ENCODE data around the gene CDC6.

CDC6 gene

DNA sequence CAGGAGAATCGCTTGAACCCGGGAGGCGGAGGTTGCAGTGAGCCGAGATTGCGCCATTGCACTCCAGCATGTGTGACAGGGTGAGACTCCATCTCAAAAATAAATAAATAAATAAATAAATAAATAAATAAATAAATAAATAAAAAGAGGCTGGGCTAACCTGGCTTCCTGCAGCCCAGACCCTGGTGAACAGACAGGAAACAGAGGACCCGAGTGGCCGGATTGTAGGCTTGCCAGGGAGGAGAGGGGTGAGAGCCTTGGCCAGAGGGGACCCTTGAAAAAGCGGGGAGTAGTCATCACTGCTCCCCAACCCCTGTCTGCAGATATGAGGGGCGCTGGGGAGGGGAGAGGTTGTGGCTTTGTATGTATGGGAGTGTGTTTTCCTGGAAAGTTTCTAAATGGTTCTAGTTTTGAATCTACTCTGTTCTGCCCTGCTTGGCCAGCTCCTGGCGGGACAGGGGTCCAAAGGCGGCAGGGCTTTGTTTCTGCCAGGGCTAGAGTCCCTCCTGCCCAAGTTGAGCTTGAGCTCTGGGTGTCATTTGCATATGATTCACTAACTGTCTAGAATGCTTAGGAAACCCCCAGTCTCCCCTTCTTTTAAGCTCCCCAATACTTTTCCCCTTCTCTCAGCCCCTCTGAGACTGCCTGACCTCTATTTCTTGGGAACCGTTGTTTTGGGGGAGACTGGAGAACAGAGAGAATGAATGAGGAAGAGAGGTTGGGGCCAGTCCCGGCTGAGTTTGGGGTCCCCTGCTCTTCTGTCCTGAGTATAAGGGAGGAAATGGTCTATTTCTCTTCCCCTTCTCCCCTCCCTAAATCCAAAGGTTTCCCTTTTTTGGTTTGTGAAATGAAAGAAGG is 37.7 kb downstream of the CDC6 start:
- no peak for DNase-seq

DNA sequence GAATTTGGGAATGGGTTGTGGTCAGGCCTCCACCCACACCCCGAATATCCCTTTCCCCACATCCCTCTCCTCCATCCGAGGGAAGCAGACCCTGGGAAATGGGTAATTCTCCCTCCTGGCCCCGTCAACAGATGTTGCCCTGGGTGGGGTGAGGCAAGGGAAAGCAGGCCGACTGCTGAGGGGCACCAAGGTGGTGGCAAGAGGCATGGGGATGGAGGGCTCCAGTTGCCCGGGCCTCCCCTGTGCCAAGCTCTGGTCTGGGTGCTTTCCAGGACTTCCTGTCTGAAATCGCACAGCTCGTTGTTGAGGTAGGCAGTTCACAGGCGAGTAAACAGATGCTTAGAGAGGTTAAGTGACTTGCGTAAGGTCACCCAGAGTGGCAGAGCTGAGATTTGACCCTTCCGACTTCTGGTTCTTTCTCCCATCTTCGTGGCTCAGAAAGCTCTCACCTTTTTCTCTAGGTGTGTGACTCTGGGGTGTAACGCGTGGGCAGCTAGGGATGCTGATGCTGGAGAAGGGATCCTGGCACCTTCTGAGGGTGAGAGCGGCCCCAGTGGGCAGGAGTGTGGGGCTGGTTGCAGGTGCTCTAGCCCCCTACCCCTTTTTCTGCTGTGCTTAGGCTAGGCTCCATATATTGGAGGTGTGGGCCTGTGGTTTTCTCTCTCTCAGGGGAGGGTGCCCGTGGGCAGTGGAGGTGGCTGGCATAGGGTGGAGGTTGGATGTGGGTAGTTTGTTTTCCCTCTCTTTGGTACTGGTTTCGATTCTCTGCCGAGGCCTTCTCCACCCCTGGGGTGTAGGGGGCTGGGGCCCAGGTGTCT is 38.5 kb downstream of the CDC6 start:
- no peak for DNase-seq

DNA sequence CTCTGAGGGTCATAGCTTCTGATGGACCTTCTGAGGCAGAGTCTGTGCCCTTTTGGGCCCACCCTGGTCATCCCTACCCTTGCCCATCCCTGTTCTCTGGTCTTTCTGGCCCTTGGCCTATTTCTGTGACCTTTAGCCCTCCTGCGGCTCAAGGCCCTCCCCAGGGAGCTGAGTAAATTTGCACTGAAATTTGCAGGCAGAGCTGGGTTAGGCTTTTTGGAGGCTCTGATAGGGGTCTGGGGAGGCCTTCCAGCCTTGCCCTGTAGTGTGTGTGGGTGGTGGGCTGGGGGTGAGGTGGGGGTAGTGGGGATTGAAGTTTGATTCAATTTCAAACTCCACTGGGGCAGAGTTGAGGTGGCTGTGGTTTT is 39.1 kb downstream of the CDC6 start:
- DNase-seq, result no peak

DNA sequence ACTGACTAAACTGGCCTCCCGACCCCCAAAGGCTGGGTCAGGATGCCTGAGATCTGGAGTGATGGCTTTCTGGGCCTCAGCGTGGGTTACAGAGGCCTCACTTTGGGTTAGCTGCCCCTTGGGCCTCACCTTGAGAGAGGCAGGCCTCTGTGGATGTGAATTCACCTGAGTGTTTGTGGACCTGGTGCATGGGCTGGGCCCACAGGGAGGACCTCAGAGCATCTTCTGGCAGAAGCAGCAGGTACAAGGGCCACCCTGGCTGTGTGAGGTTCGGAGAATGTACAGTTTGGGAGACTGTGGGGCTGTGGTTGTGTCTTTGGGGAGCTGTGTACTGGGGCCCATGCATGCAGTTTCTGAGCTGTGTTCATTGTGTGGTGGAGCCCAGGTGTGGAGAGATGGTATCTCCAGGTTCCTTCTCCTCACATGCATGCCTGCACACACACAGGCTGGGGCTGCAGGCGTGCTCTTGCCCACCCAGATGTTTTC is 39.6 kb downstream of the CDC6 start:
- no peak for DNase-seq

DNA sequence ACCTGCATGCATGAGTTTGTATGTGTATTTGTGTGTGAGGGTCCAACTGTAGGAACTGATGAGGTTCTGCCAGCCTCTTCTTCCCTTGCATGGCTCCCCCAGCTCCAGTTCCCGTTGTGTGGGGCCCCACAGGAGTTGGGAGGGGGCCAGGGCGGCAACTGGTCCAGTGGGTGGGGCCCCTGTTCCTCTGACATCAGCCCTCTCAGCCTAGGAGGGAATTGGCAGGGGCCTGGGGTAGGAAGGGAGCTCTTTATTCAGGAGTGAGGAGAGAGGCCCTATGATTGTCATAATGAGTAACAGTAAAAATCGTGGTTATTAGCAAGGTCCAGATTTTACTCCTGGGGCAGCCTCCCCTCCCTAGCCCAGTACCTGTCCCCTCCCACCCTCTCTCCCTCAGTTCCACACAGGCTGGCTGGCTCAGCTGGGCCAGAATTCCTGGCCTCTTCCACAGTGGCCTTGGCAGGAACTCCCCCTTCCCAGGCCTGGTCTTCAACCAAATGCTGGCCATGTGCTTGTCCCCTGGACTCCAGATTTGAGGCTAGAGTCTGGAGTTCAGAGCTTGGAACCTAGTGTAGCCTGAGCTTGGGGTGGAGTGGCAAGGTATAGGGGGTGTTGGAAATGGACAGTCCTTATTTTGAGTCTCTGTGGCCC is 40.2 kb downstream of the CDC6 start:
- no peak for DNase-seq

DNA sequence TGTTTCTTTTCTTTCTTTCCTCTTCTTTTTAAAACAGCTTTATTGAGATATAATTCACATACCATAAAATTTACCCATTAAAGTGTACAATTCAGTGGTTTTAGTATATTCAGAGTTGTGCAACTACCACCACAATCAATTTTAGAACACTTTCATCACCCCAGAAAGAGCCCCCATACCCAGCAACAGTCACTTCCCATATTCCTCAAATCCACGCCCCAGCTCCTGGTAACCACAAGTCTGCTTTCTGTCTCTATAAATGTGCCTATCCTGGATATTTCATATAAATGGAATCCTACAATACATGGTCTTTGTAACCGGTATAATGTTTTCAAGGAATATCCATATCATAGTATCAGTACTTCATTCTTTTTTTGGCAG is 40.7 kb downstream of the CDC6 start:
- no peak for DNase-seq

DNA sequence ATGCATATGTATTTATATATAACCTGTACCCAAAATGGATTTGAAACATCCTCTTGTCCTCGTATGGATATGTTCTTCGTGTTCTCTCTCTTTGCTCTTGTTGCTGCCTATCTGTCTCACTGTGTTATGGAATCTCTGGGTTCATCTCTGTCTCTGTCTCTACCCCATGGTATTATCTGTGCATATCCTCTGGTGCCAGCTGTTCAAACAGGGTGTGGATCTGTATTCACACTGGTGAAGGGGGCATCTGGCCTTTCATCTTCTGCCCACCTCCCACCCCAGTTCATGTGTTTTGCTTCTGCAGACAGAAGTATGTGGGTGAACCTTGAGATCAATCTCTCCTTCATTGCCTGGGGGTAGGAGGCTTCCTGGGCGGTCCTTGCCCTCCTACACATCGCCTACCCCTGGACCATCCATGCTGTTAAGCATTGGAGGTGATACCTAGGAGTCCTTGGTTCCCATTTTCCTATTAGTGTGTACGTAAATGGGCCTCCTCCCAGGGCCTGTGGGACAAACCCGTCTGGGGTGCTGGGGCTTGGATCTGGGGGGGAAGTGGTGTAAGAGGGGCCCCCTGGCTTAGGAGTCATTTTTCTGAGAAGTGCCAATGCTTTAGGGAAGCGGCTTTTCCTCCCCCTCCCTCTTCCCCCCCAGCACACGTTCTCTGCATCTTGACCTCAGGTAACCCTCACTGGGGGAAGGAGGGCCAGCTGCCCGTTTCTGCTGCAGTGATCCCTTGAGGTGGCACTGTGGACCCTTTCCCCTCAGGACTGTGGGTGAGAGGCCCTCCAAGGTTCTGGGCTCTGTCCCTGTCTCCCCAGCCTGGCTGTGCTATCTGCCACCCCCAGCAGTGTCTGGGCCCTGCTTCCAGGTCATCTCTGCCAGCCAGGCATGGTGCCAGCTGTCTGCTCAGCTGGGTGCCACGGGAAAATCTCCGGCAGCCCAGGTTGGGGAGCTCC is 42.4 kb downstream of the CDC6 start:
- no peak for DNase-seq

DNA sequence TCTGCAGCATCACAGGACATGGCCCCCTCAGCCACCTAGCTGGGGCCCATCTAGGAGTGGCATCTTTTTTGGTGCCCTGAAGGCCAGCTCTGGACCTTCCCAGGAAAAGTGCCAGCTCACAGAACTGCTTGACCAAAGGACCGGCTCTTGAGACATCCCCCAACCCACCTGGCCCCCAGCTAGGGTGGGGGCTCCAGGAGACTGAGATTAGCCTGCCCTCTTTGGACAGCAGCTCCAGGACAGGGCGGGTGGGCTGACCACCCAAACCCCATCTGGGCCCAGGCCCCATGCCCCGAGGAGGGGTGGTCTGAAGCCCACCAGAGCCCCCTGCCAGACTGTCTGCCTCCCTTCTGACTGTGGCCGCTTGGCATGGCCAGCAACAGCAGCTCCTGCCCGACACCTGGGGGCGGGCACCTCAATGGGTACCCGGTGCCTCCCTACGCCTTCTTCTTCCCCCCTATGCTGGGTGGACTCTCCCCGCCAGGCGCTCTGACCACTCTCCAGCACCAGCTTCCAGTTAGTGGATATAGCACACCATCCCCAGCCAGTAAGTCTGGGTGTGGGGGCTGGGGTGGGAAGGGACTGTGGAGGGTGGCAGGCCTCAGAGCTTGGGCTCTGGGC is 43.3 kb downstream of the CDC6 start:
- no peak for DNase-seq

DNA sequence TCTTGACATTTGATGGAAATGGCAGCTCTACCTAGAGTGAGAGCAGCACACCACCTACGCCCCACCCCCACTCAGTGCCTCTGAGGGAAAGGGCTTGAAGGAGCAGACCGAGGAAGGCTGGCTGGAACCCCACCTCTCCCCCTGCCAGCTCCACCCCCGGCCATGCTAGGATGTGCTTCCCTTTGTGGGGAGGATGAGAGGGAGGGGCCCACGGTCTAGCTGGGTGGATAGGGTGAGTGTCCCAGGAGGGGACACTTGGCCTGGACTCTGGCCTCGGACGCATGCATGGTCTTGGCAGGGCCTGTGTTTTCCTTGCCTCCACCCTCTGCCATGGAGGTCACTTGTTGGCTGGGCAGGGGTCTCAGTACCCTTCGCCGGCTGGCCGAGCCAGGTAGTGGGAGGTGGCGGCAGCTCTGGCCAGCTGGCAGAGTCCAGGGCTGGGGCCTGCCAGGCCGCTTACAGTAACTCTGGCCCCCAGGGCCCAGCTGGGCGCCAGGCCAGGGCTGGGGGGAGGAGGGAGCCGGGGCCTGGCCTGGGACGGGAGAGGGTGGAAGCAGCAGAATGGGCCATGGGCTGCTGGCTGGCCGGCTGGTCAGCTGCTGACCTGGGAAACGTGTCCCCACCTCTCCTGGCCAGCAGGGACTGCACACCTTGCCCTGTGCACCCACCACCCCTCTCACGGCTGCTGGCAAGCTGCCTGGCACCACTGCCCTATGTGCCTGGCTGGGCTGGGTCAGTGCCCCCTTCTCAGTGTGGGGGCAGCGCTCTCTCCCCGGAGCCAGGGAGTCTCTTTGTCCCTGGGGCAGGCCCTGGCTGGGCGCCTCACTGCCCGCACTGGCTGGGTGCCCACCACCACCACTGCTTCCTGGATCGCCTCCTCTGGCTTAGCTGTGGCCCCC is 44.3 kb downstream of the CDC6 start:
- DNase-seq, result no peak

DNA sequence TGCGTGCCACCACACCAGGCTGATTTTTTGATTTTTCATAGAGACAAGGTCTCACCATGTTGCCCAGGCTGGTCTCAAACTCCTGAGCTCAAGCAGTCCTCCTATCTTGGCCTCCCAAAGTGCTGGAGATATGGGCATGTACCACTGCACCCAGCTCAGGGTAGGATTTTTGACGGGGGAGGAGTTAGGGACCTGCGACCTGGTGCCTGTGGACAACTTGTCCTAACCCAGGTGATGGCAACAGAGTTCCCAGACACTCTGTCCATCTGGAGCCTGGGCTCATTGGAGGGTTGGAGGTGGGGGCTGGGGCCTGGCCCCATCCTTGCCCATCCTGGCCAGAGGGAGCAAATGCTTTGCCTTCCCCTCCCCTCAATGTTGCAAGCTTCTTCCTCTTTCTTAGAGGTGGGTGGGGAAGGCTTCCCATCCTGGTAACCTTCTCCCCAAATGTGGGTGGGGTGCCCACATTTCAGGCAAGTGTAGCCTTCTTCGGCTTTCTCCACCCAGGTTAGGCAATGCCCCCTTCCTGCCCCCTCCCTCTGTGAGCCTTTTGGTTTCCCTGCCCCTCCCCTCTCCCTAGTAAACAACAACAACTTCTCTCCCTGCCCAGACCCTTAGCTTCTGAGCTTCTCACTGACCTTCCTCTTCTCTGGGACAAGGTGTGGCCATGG is 46.2 kb downstream of the CDC6 start:
- DNase-seq, result no peak

DNA sequence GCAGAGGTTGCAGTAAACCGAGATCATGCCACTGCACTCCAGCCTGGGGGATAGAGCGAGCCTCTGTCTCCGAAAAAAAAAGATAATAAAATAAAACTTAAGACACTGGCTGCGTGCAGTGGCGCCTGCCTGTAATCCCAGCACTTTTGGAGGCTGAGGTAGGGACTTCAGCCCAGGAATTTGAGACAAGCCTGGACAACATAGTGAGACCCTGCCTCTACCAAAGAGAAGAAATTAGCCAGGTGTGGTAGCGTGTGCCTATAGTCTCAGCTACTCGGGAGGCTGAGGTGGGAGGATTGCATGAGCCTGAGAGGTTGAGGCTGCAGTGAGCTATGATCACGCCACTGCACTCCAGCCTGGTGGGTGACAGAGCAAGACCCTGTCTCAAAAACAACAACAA is 47.9 kb downstream of the CDC6 start:
- DNase-seq, result no peak

DNA sequence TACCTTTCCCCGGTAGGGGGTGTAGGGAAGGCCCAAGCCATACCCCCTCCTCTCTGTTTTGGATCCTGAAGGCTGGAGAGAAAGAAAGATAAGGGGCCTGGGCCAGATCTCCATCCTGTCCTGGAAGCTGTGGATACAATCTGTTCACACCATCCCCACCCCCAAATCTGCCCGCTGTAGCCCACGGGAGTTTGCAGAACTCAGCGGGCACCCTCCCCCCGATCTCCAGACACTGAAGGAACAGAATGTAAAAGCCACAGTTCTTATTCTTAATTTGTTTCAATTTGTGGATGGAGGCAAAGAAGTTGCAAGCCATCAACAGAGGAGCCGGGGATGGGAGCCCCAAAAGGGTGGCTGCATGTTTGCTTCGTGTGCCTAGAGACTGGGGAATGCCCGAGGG is 49.7 kb downstream of the CDC6 start:
- no peak for DNase-seq

DNA sequence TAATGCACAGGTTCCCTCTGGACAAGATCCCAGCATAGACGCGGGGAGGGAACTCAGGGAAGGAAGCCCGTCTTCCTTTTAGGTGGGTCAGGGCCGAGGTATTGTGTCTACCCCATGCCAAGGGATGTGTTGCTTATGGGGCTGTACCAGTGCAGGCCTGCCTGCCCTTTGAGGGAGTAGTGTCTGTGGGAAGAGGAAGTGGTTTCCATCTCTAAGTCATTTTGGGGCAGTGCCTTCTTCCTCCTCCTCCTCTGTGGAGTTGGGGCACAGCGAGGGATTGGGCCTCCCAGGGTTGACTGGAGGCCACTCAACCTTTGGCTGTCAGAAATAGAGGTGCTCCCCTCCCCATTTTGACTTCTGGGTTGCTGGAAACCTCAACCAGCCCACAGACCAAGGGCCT is 50.4 kb downstream of the CDC6 start:
- DNase-seq, result no peak

DNA sequence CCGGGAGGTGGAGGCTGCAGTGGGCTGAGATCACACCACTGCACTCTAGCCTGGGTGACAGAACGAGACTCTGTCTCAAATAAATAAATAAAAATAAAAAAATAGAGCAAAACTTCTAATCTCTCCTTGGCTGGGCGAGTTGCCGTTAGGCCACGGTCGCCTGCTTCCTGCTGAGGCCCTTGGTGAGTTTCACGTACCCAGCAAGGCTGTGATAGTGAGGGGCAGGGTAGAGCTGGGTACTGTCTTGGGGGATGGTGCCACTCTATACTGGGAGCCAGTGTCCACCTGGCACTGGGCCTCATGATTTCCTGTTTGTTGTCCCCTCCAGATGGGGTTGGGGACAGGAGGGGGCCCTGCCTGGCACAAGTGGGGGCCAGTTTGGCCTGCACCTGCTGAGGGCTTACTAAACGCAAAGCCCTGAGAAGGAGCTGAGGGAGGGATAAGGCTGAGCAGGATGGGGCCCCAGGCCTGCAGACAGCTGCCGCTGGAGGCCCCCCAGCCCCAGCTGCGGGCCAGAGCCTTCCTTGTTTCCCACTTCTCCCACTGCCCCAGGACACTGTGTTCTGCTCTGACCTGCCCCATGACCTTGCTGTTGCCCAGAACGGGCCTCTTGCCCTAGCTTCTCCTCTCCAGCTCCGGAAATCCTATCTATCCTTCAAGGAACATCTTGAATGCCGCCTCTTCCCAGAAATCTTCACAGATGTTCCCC is 51.4 kb downstream of the CDC6 start:
- DNase-seq, result no peak

DNA sequence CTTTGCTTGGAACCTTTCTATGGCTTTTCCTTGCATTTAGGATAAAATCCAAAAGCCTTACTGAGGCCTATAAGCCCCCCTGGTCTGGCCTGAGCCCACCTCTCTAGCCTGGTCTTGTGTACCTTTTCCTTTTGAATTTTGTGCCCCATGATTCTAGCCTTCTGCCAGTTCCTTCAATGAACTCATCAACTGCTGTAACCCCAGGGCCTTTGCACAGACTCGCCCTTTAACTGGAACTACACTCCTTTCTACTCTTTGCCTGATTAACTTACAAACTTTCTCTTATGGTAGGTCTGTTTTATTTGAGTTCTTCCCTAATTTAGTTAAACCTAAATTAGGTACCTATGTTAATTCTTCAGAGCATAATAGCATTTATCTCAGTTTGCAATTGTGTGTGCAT is 52.6 kb downstream of the CDC6 start:
- DNase-seq, result no peak

DNA sequence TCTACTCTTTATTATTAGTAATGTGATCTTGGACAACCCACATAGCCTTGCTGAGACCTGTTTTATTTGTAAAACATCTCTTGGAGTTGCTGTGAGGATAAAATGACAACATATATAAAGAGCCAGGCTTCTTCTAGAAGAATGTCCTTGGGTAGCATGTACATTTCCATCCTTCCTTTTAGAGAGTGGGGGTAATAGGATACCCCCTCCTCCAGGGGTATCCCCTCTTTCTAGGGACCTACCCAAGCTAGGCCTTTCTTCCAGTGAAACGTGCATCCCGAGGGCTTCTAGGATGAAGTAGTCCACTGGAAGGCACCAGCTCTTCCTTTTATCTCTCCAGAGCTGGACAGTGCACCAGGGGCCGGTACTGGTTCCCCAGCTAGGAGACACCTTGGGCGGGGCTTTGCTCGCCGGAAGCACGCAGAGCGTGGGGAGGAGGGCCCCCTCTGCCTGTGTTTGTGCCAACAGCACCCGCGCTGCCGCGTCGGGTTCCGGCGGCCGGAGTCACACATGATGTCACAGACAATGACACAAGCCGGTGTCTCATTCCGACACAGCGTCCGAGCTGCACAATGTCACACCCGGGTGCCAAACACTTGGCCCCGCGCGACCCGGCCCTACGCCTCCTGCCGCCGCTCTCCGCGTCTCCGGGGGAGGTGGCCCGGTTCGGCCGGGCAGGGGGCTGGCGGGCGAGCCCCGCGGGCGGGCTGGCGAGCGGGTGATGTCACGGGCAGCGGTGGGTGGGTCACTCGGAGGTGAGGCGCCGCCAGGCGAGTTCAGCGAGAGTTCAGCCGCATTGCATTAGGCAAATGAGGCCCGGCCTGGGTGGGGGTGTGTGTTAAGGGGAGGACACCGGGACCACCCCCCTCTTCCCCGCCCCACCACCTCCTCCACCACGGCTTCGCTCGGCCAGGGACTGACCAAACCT is 53.5 kb downstream of the CDC6 start:
- DNase-seq, result no peak

DNA sequence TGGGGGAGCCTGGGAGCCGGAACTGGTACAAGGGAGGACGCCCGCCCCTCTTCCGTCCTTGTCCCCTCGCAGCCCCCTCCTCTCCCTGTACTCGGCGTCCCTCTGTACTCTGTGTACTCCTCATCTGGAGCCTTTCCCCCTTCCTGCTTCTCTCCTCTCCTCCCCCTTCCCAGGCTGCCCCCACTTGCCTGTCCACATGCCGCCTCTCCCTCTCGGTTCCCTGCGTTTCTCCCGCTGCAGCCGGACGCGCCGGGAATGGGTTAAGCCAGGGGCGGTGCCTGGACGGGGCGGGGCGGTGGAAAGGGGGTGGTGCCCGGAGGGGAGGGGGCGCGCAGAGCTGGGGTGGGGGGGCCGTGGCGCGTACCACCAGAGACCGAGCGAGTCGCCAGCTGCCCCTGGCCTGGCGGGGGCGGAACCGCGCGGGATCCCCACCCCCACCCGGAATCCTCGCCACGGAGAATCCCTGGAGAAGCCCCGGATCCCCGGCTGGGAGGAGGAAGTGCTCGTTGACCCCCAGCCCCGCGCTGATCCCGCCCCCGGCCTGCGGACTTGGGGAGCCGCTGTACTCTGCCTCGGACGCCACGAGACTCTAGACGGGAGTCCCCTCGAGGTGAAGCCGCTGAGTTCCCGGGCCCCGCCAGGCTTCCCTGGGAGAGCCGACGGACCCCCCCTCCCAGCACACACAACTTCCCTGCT is 54.3 kb downstream of the CDC6 start:
- no peak for DNase-seq

Data from SIG-M5 (cell line).